CD14-positive monocyte (primary cell): ENCODE measurements around the gene HMCN1. TPM values are rescaled to one million over a fixed set of nuclear protein-coding genes. Genes with fewer than 3 reads are reported as not detected.

Source experiments
- DNase-seq, 3 donors: peaks; one replicate each; pipeline ENCODE4 v3.0.0-alpha.2; 2011 to 2022
- H2AFZ ChIP-seq: 2 replicates; pipeline ENCODE4 v1.6.0; 2012; ENCODE audit warnings: mild to moderate bottlenecking, low read depth, low read length, inconsistent platforms; ENCODE audit not compliant: insufficient read depth, poor library complexity, severe bottlenecking
- H3K27ac ChIP-seq, 2 donors: 1 replicate in 1 of 2; 2 replicates in 1 of 2; pipeline ENCODE4 v1.5.1; 2012 to 2013; ENCODE audit warnings: low read length in 2 of 2, control low read depth in 1 of 2, inconsistent platforms in 1 of 2, low read depth in 1 of 2, mild to moderate bottlenecking in 1 of 2
- H3K27me3 ChIP-seq, 2 donors: one replicate each; pipeline versions ENCODE4 v1.6.0 to v1.6.1; 2011 to 2013; ENCODE audit warnings: low read length in 2 of 2; ENCODE audit not compliant: control insufficient read depth in 2 of 2, insufficient read depth in 2 of 2
- H3K36me3 ChIP-seq, 2 donors: replicated peaks in 1 of 2; 1 replicate in 1 of 2; 2 replicates in 1 of 2; pipeline versions ENCODE4 v1.5.1 to v1.6.1; 2012 to 2013; ENCODE audit warnings: low read length in 2 of 2, control low read depth in 1 of 2, inconsistent platforms in 1 of 2, mild to moderate bottlenecking in 1 of 2; ENCODE audit not compliant: insufficient read depth in 2 of 2, control insufficient read depth in 1 of 2
- H3K4me1 ChIP-seq, 2 donors: 1 replicate in 1 of 2; 2 replicates in 1 of 2; pipeline versions ENCODE4 v1.5.1 to v1.6.1; 2012 to 2013; ENCODE audit warnings: low read length in 2 of 2, control low read depth in 1 of 2, inconsistent platforms in 1 of 2, mild to moderate bottlenecking in 1 of 2, moderate library complexity in 1 of 2; ENCODE audit not compliant: insufficient read depth in 2 of 2, control insufficient read depth in 1 of 2
- H3K4me2 ChIP-seq: replicated peaks from 2 replicates; pipeline ENCODE3; 2012; ENCODE audit warnings: low read length, moderate library complexity, mild to moderate bottlenecking; ENCODE audit not compliant: poor library complexity, severe bottlenecking; ENCODE audit errors: extremely low read depth
- H3K4me3 ChIP-seq, 3 experiments: fragments of 200-600 bp in 1 of 3; sonication (generic) in 1 of 3; replicated peaks in 1 of 3; 1 replicate in 2 of 3; 2 replicates in 1 of 3; pipeline ENCODE4 v1.5.1; 2011 to 2013; ENCODE audit warnings: low read length in 3 of 3, mild to moderate bottlenecking in 3 of 3, control low read depth in 2 of 3, low read depth in 2 of 3, inconsistent platforms in 1 of 3, moderate library complexity in 1 of 3
- H3K79me2 ChIP-seq: 2 replicates; pipeline ENCODE4 v1.6.0; 2012; ENCODE audit warnings: mild to moderate bottlenecking, control low read depth, inconsistent platforms, low read length, moderate library complexity; ENCODE audit not compliant: insufficient read depth
- H3K9ac ChIP-seq: 2 replicates; pipeline ENCODE4 v1.6.0; 2017; ENCODE audit warnings: low read length, mild to moderate bottlenecking; ENCODE audit not compliant: insufficient read depth, poor library complexity, severe bottlenecking
- H3K9me3 ChIP-seq, 2 donors: replicated peaks in 1 of 2; 1 replicate in 1 of 2; 2 replicates in 1 of 2; pipeline versions ENCODE4 v1.5.1 to v1.6.1; 2012 to 2013; ENCODE audit warnings: low read length in 2 of 2, control low read depth in 1 of 2; ENCODE audit not compliant: control insufficient read depth in 1 of 2, insufficient read depth in 1 of 2
- H4K20me1 ChIP-seq: 2 replicates; pipeline ENCODE4 v1.6.0; 2012; ENCODE audit warnings: mild to moderate bottlenecking, low read length, control low read depth, moderate library complexity; ENCODE audit not compliant: insufficient read depth
- H3K27ac Mint-ChIP-seq, 7 donors: one replicate each; pipeline ENCODE4 v1.8.0; 2020; ENCODE audit warnings: mild to moderate bottlenecking in 7 of 7, mixed read lengths in 7 of 7, moderate library complexity in 6 of 7, inconsistent platforms in 2 of 7
- H3K27me3 Mint-ChIP-seq, 3 donors: one replicate each; pipeline ENCODE4 v1.8.0; 2021 to 2022; ENCODE audit warnings: low read depth in 3 of 3, mild to moderate bottlenecking in 3 of 3, mixed read lengths in 3 of 3, moderate library complexity in 3 of 3, inconsistent platforms in 1 of 3
- H3K36me3 Mint-ChIP-seq, 2 donors: one replicate each; pipeline ENCODE4 v1.8.0; 2020; ENCODE audit warnings: mixed read lengths in 2 of 2, inconsistent platforms in 1 of 2, mild to moderate bottlenecking in 1 of 2
- H3K4me1 Mint-ChIP-seq: one replicate; pipeline ENCODE4 v1.8.0; 2020; ENCODE audit warnings: mild to moderate bottlenecking, mixed read lengths
- H3K4me3 Mint-ChIP-seq, 2 donors: one replicate each; pipeline ENCODE4 v1.8.0; 2020; ENCODE audit warnings: mild to moderate bottlenecking in 2 of 2, mixed read lengths in 2 of 2, moderate library complexity in 1 of 2
- H3K9me3 Mint-ChIP-seq, 7 donors: one replicate each; pipeline ENCODE4 v1.8.0; 2020 to 2022; ENCODE audit warnings: mixed read lengths in 7 of 7, mild to moderate bottlenecking in 6 of 7, moderate library complexity in 6 of 7, inconsistent platforms in 2 of 7
- WGBS: methylation state at CpG from one replicate; pipeline ENCODE4 v1.1.5; 2013; ENCODE audit warnings: missing lambda C conversion rate; ENCODE audit not compliant: insufficient coverage; 5-methylcytosine and 5-hydroxymethylcytosine counted together
- intact Hi-C, 2 donors: fragments of 100-400 bp; cut with micrococcal nuclease; formaldehyde crosslinking; loops; one replicate each; pipeline versions ENCODE4 v1.15.0 to v1.15.1; 2023
- polyA plus RNA-seq, 3 donors: library from polyadenylated mRNA; depleted of rRNA in 1 of 3; unstranded in 2 of 3; stranded (reverse) in 1 of 3; fragments of 300-500 nt in 2 of 3; fragments of >200 nt in 1 of 3; fragmentation: Illumina TruSeq in 2 of 3; gene quantifications; 1 replicate in 2 of 3; 2 replicates in 1 of 3; pipeline ENCODE4 v1.2.3, GENCODE V29; 2012 to 2021
- TF ChIP-seq, protein P1 (sequence below): fragments of 200-600 bp; IDR thresholded peaks from one replicate; pipeline ENCODE4 v1.8.0; 2022; ENCODE audit warnings: antibody characterized with exemption, mild to moderate bottlenecking

HMCN1 gene
- polyA plus RNA-seq, 3 donors = not detected

DNA sequence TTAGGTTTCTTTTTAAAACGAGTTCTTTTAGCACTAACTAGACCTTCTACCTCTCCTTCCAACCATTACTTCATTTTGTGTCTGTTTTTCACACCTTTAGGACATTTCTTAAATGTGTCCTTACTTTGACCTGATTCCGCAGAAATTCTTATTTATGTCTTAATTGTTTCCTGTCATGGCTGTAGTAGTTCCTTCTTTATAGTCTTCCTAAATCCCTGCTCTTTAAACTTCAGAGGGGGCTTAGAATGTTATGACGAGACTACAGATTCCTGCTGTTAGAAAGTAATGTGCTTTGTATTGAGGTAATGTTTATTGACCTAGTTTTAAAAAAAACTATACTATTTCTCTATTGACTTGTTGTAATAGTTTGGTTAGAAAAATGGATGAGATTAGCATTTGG, 70.4 kb downstream of the HMCN1 start:
- H3K9ac ChIP-seq = no peak overlapping the region
- Mint-ChIP-seq H3K36me3 (no peaks in the 10 kb centered on the region), H3K4me1 (no peaks in the 10 kb centered on the region), H3K9me3 (peaks cover 0 to 3% (median 0%) of the 10 kb centered on the region in 7 donors), H3K27me3 (peaks cover 0 to 4% (median 0%) of the 10 kb centered on the region in 3 donors), H3K27ac (no peak overlapping the region), H3K4me3 (no peak overlapping the region)
- H3K36me3 ChIP-seq = no peaks in the 10 kb centered on the region
- intact Hi-C loops = no loop called here
- no peak for DNase-seq
- no peak overlapping the region for H3K4me2 ChIP-seq
- H3K27me3 ChIP-seq = no peaks in the 10 kb centered on the region
- H3K79me2 ChIP-seq = no peaks in the 10 kb centered on the region
- H4K20me1 ChIP-seq = no peaks in the 10 kb centered on the region
- no peak overlapping the region for H3K4me3 ChIP-seq
- H2AFZ ChIP-seq = no peak overlapping the region
- no peaks in the 10 kb centered on the region for H3K4me1 ChIP-seq
- TF ChIP-seq, protein P1, sequence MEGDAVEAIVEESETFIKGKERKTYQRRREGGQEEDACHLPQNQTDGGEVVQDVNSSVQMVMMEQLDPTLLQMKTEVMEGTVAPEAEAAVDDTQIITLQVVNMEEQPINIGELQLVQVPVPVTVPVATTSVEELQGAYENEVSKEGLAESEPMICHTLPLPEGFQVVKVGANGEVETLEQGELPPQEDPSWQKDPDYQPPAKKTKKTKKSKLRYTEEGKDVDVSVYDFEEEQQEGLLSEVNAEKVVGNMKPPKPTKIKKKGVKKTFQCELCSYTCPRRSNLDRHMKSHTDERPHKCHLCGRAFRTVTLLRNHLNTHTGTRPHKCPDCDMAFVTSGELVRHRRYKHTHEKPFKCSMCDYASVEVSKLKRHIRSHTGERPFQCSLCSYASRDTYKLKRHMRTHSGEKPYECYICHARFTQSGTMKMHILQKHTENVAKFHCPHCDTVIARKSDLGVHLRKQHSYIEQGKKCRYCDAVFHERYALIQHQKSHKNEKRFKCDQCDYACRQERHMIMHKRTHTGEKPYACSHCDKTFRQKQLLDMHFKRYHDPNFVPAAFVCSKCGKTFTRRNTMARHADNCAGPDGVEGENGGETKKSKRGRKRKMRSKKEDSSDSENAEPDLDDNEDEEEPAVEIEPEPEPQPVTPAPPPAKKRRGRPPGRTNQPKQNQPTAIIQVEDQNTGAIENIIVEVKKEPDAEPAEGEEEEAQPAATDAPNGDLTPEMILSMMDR = no peak
- peaks cover under 1 to 5% of the 10 kb centered on the region in 2 donors for H3K9me3 ChIP-seq
- WGBS = no CpG with 5 or more reads among the region's 3 CpGs
- no peak overlapping the region for H3K27ac ChIP-seq

DNA sequence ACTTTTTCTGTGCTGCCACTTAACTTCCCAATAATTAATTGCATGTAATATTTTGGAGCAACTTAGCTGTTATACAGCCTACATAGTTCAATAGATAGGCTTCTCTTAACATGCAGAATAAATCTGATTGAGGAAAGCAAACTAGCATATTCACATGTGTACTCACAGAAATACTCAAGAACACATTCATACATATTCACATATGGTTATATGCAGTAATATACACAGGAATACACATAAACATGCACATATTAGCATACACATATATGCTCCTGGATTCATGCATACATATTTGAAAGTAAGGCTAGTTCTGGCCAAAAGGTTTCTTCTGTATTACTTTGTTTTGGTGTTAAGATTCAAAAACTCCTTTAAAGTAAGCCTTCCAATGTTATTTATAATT, 73.1 kb downstream of the HMCN1 start:
- TF ChIP-seq, protein P1 = no peak
- H3K27ac Mint-ChIP-seq = no peak overlapping the region
- no peak for DNase-seq
- H3K9me3 ChIP-seq = no peaks in the 10 kb centered on the region
- H3K36me3 ChIP-seq = no peaks in the 10 kb centered on the region
- H3K4me1 ChIP-seq = no peaks in the 10 kb centered on the region
- H3K9me3 Mint-ChIP-seq = no peaks in the 10 kb centered on the region
- no peaks in the 10 kb centered on the region for H3K79me2 ChIP-seq
- H3K9ac ChIP-seq = no peak overlapping the region
- H3K4me3 Mint-ChIP-seq = no peak overlapping the region
- no peaks in the 10 kb centered on the region for H3K36me3 Mint-ChIP-seq
- intact Hi-C loops = no loop called here
- no peaks in the 10 kb centered on the region for H4K20me1 ChIP-seq
- no peak overlapping the region for H2AFZ ChIP-seq
- no peak overlapping the region for H3K4me3 ChIP-seq
- no peaks in the 10 kb centered on the region for H3K4me1 Mint-ChIP-seq
- H3K27me3 ChIP-seq = no peaks in the 10 kb centered on the region
- no peak overlapping the region for H3K27ac ChIP-seq
- H3K4me2 ChIP-seq = no peak overlapping the region
- peaks cover 0 to 4% (median 2%) of the 10 kb centered on the region in 3 donors for H3K27me3 Mint-ChIP-seq
